GM18873 (cell line): ENCODE data around the gene KCNQ1.

Source experiments
- ATAC-seq: cut with Tn5 transposase; IDR thresholded peaks from one replicate; pipeline ENCODE4 v1.9.1; 2021; ENCODE audit warnings: mild to moderate bottlenecking, moderate library complexity, moderate number of reproducible peaks; ENCODE audit not compliant: unreplicated experiment, low FRiP score

KCNQ1 gene

GRCh38 chr11:2440646-2441045 is 4.2 kb upstream of the KCNQ1 start:
- no peak for ATAC-seq

GRCh38 chr11:2441171-2441570 is 3.6 kb upstream of the KCNQ1 start:
- no peak for ATAC-seq

- ATAC-seq: no peak
Observed at GRCh38 chr11:2442589-2442988, 2.2 kb upstream of the KCNQ1 start.

DNA sequence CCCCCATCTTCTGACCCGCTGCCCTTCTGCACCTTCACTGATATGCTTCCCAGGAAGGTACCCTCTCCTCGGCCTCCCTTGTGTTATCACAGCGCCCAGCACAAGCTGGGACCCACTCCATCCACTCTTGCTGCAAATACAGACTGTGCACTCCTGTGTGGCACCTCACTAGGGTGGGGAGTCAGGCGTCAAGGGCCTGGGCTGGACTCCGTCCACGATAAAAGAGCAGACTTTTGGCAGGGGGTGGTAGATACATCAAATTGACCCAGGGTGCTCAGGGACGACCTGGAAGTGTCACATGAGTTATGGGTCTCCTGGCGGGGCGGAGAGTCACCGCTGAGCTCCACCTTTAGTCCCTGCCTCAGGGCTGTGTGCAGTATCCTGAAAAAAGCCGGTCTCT is 1.4 kb upstream of the KCNQ1 start:
- ATAC-seq: no peak

- no peak for ATAC-seq
Observed at GRCh38 chr11:2443881-2444820, 657 bp upstream of the KCNQ1 start, which contains the start of gene TRPM5. TRPM5 (minus strand) TSS chr11:2444514; CDS start chr11:2423036, 21,478 bp downstream.

GRCh38 chr11:2445746-2446551 is 1.1 kb downstream of the KCNQ1 start:
- ATAC-seq: no peak

GRCh38 chr11:2446590-2447252 is 1.9 kb downstream of the KCNQ1 start:
- no peak for ATAC-seq

DNA sequence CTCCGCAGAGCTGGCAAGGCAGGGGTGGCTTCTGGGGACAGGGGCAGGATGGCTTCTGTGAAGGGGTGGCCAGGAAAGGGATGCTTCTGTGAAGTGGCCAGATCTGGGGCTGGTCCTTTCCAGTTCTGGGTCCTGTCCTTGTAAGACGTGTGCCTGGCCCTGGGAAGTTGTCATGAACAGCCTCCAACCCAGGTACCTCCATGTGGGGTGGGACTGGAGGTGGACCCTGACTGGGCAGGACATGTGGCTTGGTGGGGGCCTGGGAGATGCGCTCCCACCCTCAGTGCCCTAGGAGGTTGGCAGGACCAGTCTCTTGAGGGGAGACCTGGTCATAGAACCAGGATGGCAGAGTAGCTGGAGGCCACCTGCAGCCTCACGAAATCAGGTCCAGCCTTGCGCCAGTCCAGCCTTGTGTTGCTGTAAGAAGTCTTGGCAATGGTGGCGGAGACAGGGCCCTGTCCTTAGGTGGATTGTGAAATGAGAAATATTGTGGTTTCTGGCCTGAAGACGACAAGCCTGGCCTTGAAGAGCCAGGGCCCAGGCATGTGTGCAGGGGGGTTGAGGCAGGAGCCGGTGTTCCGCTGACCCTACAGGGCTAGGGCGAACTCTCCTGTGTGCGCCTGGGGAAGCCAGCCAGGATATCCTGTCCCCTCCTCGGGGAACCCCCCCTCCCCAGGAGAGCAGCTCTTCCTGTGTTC is 2.6 kb downstream of the KCNQ1 start:
- no peak for ATAC-seq

- ATAC-seq: no peak
Observed at GRCh38 chr11:2447951-2448650, 3.3 kb downstream of the KCNQ1 start.

DNA sequence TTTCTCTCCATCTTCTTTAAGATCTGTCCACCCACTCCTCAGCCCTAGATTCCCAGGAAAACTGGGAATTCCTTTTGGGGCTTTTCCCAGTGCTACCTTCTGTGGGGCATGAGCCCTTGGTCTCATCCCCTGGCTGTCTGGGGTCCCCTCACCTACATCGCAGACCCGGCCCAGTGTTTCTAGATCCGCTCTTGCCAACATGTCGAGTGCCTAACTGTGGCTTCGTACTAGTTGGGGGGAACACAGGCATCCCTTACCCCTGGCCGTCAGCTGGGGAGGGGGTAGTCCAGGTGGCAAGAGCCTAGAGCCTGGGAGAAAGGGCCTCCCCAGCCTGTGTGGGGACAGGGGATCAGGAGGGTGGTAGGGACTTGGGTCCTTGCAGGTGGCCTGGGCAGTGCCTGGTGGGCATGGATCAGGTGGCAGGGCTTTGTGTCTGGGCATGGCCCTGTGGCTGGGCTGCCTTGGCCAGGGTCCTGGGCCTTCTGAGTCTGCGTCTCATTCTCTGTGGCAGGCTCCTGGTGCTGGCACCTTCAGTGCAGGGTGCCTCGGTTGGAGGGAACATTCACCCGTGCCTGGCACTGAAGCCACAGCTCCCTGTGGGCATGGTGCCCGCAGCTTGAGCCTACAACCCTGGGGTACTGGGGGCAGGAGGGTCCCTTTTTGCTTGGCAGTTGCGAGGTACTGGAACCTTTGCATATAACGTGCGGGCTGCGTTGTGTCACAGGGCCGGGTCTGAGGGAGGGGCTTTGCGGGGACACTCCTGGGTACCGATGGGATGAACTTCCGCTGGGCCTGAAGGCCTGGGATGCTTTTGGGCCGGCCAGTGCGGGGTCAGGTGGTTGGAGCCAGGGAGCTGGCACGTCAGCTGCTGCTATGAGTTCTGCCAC is 4.1 kb downstream of the KCNQ1 start:
- no peak for ATAC-seq

- ATAC-seq: no peak
Observed at GRCh38 chr11:2449548-2450320, 4.9 kb downstream of the KCNQ1 start.

GRCh38 chr11:2450321-2451041 is 5.7 kb downstream of the KCNQ1 start:
- no peak for ATAC-seq

DNA sequence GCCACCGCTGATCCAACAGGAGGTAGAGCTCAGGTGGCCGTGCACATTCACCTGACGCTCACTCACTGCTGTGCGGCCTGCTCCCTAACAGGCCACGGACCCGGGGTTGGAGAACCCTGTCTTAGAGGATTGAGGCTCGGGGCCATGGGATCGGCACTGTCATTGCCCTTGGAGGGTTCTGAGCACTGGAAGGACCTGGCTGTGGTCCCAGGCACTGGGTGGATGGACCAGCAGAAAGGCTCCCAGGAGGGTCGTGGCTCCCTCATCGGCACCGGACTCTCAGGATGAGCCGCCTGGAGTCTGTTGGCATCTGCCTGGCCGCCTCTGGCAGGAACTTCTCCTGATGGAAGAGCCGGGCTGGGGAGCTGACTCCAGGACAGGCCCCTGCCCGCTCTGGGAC is 6.5 kb downstream of the KCNQ1 start:
- no peak for ATAC-seq

DNA sequence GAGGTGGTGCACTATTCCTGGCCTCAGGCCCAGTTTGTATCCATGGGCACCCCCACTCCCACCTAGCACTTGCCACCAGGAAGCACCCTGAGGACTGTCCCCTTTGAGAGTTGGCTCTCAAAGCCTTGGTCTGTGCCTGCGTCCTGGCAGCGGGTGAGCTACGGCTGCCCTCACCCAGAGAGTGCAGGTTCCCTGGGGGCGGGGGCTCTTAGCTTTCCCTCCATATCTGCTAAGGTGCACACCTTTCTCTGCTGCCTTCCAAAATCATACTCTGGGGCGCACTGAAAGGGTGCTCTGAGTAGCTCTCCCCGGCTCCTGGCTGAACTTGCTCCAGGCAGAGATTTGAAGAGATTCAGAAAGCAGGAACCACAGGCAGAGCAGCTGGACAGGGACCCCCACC is 7.1 kb downstream of the KCNQ1 start:
- no peak for ATAC-seq

DNA sequence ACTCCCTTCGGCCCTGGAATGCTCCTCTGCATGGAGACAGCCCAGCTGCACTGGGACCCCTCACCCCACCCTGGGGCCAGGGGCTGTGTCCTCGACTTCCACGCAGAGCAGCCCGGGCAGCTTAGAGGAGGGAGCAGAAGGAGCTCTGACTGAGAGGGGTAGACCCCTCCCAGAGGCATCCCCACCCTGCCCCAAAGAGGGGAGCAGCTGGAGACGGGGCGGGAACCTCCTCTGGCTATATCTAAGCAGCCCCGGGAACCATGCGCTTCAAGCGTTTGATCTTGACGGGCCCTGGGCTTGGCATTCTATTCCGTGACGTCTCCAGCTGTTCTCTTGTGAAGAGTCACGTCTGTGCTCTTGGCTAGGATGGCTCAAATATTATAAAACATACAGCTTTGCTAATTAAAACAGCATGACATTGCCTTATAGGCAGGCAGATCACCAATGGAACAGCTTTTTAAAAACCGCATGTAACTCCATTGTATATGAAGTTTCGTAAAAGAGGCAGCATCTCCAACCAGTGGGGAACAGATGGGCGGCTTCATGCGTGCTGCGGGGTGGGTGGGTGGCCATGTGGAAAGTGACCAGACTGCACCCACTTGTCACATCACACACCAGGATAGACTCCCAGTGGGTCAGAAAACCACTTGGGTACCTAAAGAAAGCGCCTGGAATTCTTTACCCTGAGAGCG is 7.7 kb downstream of the KCNQ1 start:
- ATAC-seq: no peak

GRCh38 chr11:2453436-2453835 is 8.6 kb downstream of the KCNQ1 start:
- no peak for ATAC-seq

DNA sequence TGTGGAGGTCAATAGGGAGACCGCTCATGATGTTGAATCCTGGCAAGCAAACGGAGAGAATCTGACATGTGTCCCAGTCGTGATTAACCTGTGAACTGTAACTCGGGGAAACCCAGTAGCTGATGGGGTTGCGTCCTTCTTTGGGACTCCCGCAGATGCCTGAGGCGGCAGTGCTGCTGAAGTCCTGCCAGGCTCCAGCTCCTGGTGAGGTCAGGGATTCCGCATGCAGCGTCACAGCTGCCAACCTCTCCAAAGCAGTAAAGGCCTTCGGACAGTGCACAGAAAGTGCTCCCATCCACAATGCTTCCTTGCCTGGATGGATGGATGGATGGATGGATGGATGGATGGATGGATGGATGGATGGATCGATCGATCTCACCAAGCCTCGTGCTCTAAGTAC is 13.5 kb downstream of the KCNQ1 start:
- no peak for ATAC-seq
